HUDEP-2 (cell line): ENCODE results near the gene SESN1.

ENCODE experiments used
- DNase-seq, 76 experiments: peaks; one replicate each; lab custom pipeline; 2025; ENCODE audit not compliant: unreplicated experiment in 76 of 76; lab: John Stamatoyannopoulos, UW

SESN1 gene

DNA sequence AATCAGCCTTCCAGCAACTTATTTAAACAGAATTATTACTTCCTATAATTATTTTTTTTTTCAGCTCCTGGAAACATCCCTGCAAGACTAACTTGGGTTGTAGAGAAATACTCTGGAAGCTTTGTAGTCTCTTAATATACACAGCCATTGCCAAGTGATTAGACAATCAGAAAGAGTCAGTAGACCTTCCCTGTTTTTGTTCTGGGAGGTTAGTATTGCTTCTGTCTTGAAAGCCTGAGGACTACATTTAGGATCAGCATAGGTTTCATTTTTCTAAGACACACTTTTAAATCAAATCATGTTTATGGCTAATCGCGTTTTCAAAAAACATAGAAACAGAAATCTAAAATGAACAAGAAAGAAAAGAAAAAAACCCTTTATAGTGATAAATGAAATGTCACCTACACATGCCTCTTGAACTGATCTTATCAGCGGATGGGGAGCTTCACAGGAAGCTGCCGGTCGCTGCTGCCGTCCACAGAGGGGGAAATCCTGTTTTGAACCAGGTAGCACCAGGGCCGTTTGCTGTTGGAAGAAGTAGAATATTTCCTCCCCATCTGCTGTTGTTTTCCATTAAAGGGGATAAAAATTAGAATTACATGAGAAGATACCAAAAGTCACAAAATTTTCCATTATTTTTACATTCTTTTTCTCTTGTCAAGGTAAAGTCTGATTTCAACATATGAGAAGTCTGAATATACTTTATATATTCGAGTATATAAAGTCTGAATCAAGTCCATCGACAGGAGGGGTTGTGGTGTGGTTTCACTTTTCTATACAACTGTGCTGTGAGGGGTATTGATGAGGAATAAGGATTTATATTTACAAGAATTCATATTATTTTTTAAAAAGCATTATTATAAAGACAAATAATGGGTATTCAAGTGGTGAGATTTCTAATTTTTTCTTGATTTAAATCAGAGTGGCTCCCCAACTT is 151.8 kb downstream of the SESN1 start:
- no peak for DNase-seq

DNA sequence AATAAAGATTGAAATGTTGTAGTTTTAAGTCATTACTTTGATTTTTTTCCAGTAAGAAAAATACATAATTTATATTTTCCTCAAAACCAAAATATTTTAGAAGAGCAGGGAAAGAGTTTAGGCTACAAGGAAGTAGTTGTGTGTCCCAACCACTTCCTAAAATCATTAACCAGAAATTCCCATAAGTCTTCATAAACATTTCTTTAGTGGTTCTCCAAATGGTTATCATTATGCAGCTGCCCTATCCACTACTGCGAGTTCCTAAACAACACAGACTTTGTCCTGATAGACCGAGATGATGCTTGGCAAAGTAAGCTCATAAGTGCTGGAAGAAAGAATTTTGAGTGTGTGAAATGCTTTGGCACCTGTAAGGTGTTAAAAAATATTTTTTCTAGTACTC is 152.8 kb downstream of the SESN1 start:
- no peak for DNase-seq

DNA sequence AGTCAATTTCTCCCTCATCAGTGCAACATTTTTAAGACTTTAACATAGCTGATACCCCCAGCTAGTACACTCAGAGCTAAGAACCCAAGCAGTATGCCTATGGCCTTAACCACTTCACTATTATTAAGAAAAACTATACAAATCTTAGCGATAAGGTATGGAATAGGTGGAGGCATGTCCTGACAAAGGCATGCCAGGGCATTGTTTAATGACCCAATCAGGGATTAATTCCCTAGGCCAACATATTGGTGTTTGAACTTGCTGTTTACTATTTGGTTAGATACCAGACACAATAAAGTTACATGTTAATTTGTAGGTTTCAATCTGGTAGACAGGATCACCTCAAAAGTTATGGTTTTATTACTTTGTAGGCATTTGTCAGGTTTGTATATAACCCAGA is 153.4 kb downstream of the SESN1 start:
- DNase-seq, result no peak

GRCh38 chr6:108940741-108941140 is 153.9 kb downstream of the SESN1 start:
- no peak for DNase-seq

GRCh38 chr6:108937170-108937569 is 157.5 kb downstream of the SESN1 start:
- DNase-seq, result no peak
